ENCODE data around the gene RFX2. TPM values are rescaled to one million over a fixed set of nuclear protein-coding genes. Genes with fewer than 3 reads are reported as not detected.
A peak's percentile ranks its signal among the peaks of the same experiment; 100 is the strongest.

RFX2 gene
- total and polyA plus RNA-seq, 9 of the 15 experiments (the other 6 are each of a cell fraction or from before 2014, with no cell fraction given), result 3.6 to 18.7 (median 8.7) TPM

- peak; percentile 73; the same call in 1 of the 2 replicates for TF ChIP-seq THRB (CRISPR knock-in tag; conservative IDR thresholded peaks at IDR 0.05)
- peak; percentile 93; the same call in 1 of the 2 replicates for TF ChIP-seq GATAD2A (IDR thresholded peaks at IDR 0.05)
- TF ChIP-seq NFRKB (IDR thresholded peaks at IDR 0.05; ENCODE audit: low read depth), result 0 out of 2 replicates have a peak, but pooled peaks have one; percentile 75
- peak; percentile 94; the same call in 1 of the 2 replicates for TF ChIP-seq NBN (IDR thresholded peaks at IDR 0.05; ENCODE audit: low read depth)
- peak; percentile 95 for TF ChIP-seq MAX (CRISPR knock-in tag; IDR thresholded peaks at IDR 0.05)
- TF ChIP-seq PKNOX1 (IDR thresholded peaks at IDR 0.05), result peak; percentile 40; the same call in 1 of the 2 replicates
- TF ChIP-seq GATAD2B (IDR thresholded peaks at IDR 0.05; ENCODE audit: borderline replicate concordance), result peak; percentile 84; the same call in 1 of the 2 replicates
- TF ChIP-seq ZNF830 (CRISPR knock-in tag; IDR thresholded peaks at IDR 0.05), result no peak; the same call in 1 of the 2 replicates
- peak; percentile 29 for TF ChIP-seq TBP (optimal IDR thresholded peaks at IDR 0.05; ENCODE audit: low read depth, low read length)
- TF ChIP-seq ZNF140 (CRISPR knock-in tag; IDR thresholded peaks at IDR 0.05), result no peak
- TF ChIP-seq RAD21 (CRISPR knock-in tag; conservative IDR thresholded peaks at IDR 0.05 in 1 of 2, IDR thresholded peaks at IDR 0.05 in 1 of 2), result peak in 1 of 2 experiments; percentile 18; a peak in 2 of 4 replicates
- no peak for TF ChIP-seq ZBED1 (IDR thresholded peaks at IDR 0.05)
- no peak for TF ChIP-seq NR4A1 (CRISPR knock-in tag; IDR thresholded peaks at IDR 0.05)
- 0 out of 2 replicates have a peak, but pooled peaks have one; percentile 75 for TF ChIP-seq NR4A1 (tag; IDR thresholded peaks at IDR 0.05)
- peak; percentile 68 for TF ChIP-seq MTA2 (IDR thresholded peaks at IDR 0.05; ENCODE audit: low read depth)
- no peak for TF ChIP-seq SNRNP70 (optimal IDR thresholded peaks at IDR 0.05; ENCODE audit: low read depth, low read length)
- TF ChIP-seq FIP1L1 (IDR thresholded peaks at IDR 0.05; ENCODE audit: low read depth, low read length, poor library complexity, severe bottlenecking), result no peak
- TF ChIP-seq KLF13 (tag; IDR thresholded peaks at IDR 0.05; ENCODE audit: borderline replicate concordance, low read depth), result no peak
- TF ChIP-seq ZMIZ1 (IDR thresholded peaks at IDR 0.05; ENCODE audit: low read depth in 2 of 2, low read length in 2 of 2), result peak in 1 of 2 experiments; percentile 90; a peak in 2 of 4 replicates
- 0 out of 2 replicates have a peak, but pooled peaks have one; percentile 24 for TF ChIP-seq TCF7 (IDR thresholded peaks at IDR 0.05; ENCODE audit: borderline replicate concordance)
- TF ChIP-seq MYBL2 (IDR thresholded peaks at IDR 0.05; ENCODE audit: low read depth), result no peak
- TF ChIP-seq MYBL2 (CRISPR knock-in tag; IDR thresholded peaks at IDR 0.05; ENCODE audit: borderline replicate concordance), result no peak
- TF ChIP-seq POLR2G (IDR thresholded peaks at IDR 0.05; ENCODE audit: low read depth, low read length), result peak; percentile 59
Observed at GRCh38 chr19:6060600-6061375, 49.5 kb downstream of the RFX2 start (continued).
